GM23338 (cell line): ENCODE measurements around the gene RIPOR3.

ENCODE experiments used
- CTCF ChIP-seq, 2 experiments: fragments of 200-600 bp in 1 of 2; sonication (generic) in 1 of 2; conservative IDR thresholded peaks; 2 replicates each; pipeline versions ENCODE4 v1.5.1 to v1.6.1; 2016 to 2017; ENCODE audit warnings: antibody characterized with exemption in 2 of 2, low read depth in 2 of 2, mild to moderate bottlenecking in 2 of 2, moderate library complexity in 1 of 2
- ETS1 ChIP-seq: IDR thresholded peaks from 2 replicates; pipeline ENCODE4 v1.6.1; 2016; ENCODE audit warnings: antibody characterized with exemption
- EZH2 ChIP-seq: fragments of 200-600 bp; sonication (generic); IDR thresholded peaks from one replicate; pipeline ENCODE4 v1.8.0; 2017; ENCODE audit warnings: antibody characterized with exemption, mild to moderate bottlenecking, low read depth; ENCODE audit not compliant: unreplicated experiment
- EZH2phosphoT487 ChIP-seq: fragments of 200-600 bp; sonication (generic); IDR thresholded peaks from one replicate; pipeline ENCODE4 v1.8.1; 2018; ENCODE audit warnings: antibody characterized with exemption; ENCODE audit not compliant: unreplicated experiment
- JUNB ChIP-seq: IDR thresholded peaks from one replicate; pipeline ENCODE4 v1.6.1; 2016; ENCODE audit warnings: antibody characterized with exemption; ENCODE audit not compliant: unreplicated experiment
- POLR2AphosphoS5 ChIP-seq: IDR thresholded peaks from 2 replicates; pipeline ENCODE4 v1.6.1; 2016; ENCODE audit warnings: antibody characterized with exemption, low read depth
- ZNF331 ChIP-seq: fragments of 250-450 bp; sonication (Bioruptor Pico); IDR thresholded peaks from 2 replicates; pipeline ENCODE4 v1.5.0; 2020; ENCODE audit warnings: low read depth, mild to moderate bottlenecking, moderate library complexity
- TF ChIP-seq, protein P1 (sequence below): fragments of 250-450 bp; sonication (Bioruptor Pico); IDR thresholded peaks from 2 replicates; pipeline ENCODE4 v1.5.0; 2020; ENCODE audit warnings: mild to moderate bottlenecking, moderate library complexity
- TF ChIP-seq, protein P2 (sequence below): IDR thresholded peaks from one replicate; pipeline ENCODE4 v1.6.1; 2018; ENCODE audit warnings: antibody characterized with exemption; ENCODE audit not compliant: unreplicated experiment

- TF ChIP-seq POLR2AphosphoS5 (no peak), CTCF (conservative IDR thresholded peaks at IDR 0.05; ENCODE audit: low read depth in 2 of 2) (no peak), EZH2phosphoT487 (no peak), EZH2 (no peak), JUNB (no peak), ETS1 (no peak), ZNF331 (CRISPR knock-in tag) (no peak)
- TF ChIP-seq, protein P1, sequence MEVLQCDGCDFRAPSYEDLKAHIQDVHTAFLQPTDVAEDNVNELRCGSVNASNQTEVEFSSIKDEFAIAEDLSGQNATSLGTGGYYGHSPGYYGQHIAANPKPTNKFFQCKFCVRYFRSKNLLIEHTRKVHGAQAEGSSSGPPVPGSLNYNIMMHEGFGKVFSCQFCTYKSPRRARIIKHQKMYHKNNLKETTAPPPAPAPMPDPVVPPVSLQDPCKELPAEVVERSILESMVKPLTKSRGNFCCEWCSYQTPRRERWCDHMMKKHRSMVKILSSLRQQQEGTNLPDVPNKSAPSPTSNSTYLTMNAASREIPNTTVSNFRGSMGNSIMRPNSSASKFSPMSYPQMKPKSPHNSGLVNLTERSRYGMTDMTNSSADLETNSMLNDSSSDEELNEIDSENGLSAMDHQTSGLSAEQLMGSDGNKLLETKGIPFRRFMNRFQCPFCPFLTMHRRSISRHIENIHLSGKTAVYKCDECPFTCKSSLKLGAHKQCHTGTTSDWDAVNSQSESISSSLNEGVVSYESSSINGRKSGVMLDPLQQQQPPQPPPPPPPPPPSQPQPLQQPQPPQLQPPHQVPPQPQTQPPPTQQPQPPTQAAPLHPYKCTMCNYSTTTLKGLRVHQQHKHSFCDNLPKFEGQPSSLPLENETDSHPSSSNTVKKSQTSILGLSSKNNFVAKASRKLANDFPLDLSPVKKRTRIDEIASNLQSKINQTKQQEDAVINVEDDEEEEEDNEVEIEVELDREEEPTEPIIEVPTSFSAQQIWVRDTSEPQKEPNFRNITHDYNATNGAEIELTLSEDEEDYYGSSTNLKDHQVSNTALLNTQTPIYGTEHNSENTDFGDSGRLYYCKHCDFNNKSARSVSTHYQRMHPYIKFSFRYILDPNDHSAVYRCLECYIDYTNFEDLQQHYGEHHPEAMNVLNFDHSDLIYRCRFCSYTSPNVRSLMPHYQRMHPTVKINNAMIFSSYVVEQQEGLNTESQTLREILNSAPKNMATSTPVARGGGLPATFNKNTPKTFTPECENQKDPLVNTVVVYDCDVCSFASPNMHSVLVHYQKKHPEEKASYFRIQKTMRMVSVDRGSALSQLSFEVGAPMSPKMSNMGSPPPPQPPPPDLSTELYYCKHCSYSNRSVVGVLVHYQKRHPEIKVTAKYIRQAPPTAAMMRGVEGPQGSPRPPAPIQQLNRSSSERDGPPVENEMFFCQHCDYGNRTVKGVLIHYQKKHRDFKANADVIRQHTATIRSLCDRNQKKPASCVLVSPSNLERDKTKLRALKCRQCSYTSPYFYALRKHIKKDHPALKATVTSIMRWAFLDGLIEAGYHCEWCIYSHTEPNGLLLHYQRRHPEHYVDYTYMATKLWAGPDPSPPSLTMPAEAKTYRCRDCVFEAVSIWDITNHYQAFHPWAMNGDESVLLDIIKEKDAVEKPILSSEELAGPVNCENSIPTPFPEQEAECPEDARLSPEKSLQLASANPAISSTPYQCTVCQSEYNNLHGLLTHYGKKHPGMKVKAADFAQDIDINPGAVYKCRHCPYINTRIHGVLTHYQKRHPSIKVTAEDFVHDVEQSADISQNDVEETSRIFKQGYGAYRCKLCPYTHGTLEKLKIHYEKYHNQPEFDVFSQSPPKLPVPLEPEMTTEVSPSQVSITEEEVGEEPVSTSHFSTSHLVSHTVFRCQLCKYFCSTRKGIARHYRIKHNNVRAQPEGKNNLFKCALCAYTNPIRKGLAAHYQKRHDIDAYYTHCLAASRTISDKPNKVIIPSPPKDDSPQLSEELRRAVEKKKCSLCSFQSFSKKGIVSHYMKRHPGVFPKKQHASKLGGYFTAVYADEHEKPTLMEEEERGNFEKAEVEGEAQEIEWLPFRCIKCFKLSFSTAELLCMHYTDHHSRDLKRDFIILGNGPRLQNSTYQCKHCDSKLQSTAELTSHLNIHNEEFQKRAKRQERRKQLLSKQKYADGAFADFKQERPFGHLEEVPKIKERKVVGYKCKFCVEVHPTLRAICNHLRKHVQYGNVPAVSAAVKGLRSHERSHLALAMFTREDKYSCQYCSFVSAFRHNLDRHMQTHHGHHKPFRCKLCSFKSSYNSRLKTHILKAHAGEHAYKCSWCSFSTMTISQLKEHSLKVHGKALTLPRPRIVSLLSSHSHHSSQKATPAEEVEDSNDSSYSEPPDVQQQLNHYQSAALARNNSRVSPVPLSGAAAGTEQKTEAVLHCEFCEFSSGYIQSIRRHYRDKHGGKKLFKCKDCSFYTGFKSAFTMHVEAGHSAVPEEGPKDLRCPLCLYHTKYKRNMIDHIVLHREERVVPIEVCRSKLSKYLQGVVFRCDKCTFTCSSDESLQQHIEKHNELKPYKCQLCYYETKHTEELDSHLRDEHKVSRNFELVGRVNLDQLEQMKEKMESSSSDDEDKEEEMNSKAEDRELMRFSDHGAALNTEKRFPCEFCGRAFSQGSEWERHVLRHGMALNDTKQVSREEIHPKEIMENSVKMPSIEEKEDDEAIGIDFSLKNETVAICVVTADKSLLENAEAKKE (CRISPR knock-in tag) = no peak
- TF ChIP-seq, protein P2, sequence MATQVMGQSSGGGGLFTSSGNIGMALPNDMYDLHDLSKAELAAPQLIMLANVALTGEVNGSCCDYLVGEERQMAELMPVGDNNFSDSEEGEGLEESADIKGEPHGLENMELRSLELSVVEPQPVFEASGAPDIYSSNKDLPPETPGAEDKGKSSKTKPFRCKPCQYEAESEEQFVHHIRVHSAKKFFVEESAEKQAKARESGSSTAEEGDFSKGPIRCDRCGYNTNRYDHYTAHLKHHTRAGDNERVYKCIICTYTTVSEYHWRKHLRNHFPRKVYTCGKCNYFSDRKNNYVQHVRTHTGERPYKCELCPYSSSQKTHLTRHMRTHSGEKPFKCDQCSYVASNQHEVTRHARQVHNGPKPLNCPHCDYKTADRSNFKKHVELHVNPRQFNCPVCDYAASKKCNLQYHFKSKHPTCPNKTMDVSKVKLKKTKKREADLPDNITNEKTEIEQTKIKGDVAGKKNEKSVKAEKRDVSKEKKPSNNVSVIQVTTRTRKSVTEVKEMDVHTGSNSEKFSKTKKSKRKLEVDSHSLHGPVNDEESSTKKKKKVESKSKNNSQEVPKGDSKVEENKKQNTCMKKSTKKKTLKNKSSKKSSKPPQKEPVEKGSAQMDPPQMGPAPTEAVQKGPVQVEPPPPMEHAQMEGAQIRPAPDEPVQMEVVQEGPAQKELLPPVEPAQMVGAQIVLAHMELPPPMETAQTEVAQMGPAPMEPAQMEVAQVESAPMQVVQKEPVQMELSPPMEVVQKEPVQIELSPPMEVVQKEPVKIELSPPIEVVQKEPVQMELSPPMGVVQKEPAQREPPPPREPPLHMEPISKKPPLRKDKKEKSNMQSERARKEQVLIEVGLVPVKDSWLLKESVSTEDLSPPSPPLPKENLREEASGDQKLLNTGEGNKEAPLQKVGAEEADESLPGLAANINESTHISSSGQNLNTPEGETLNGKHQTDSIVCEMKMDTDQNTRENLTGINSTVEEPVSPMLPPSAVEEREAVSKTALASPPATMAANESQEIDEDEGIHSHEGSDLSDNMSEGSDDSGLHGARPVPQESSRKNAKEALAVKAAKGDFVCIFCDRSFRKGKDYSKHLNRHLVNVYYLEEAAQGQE = no peak
These were observed 17.7 kb upstream of the RIPOR3 start for GRCh38 chr20:50708845-50709635.
